ENCODE measurements around the gene SOX9. TPM values are rescaled to one million over a fixed set of nuclear protein-coding genes. Genes with fewer than 3 reads are reported as not detected.
"Not testable (repeated sequence)": the region's sequence is repeated elsewhere in the genome, so short reads cannot be mapped to it uniquely, and the experiment has no call there.

Gene SOX9
- total RNA-seq, 1 experiment from 2014 or later, result 15.8 TPM

DNA sequence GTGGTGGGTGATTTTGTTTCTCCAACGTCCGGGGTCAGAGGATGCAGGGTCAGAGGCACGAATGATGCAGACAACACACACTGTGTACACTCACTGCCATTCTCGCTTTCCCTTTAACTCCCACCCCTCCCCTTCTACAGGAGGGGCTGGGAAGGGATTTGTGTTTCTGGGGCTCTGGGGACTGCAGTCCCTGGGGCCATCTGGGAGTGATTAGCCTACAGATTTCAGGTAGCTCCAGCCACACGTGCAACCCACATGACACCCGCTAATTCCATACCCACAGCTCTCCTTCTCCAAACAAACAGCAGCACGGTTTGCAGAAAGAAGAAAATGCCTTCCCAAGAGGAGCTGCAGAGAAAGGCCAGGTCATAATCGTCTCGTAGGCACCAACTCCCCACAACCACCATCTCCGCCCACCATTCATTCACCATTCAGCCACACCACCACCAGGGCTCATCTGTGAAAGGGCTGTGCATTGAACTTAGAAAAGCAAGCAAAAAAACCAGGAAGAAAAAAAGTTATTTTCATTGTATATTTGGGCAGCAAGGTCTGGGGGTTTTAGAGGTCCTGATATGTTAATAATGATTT lies 9.4 kb upstream of the SOX9 start:
- no peak for DNase-seq (ENCODE audit: low spot score)

DNA sequence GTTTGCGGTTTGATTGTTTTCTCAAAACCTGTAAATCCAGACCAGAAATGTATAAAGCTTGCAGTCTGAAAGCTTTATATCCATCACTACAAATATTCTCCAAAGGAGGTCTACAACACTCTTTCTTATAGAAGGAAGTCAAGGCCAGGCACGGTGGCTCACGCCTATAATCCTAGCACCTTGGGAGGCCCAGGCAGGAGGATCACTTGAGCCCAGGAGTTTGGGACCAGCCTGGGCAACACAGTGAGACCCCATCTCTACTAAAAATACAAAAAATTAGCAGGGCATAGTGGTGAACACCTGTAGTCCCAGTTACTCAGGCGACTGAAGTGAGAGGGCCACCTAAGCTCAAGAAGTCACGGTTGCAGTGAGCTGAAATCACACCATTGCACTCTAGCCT lies 8.9 kb upstream of the SOX9 start:
- not testable (repeated sequence) for DNase-seq (ENCODE audit: low spot score)

DNA sequence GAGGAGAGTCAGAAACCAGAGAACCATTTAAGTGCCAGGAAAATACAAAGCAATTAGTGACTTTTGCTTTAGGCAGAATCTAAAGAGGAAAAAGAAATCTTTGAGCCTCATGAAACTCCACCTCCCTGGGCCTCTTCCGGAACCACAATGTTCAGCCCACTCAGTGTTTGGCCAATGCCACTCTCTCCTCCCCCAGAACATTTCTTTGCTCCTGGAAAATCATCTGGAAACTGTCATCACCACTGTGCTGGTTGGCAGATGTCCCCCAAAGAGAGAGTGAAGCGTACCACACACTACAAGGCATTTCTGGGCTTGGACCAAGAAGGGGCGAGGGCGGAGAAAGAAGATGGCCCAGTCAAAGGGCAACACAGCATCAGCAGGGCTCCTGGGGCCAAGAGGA lies 7.1 kb upstream of the SOX9 start:
- DNase-seq (ENCODE audit: low spot score), result no peak

DNA sequence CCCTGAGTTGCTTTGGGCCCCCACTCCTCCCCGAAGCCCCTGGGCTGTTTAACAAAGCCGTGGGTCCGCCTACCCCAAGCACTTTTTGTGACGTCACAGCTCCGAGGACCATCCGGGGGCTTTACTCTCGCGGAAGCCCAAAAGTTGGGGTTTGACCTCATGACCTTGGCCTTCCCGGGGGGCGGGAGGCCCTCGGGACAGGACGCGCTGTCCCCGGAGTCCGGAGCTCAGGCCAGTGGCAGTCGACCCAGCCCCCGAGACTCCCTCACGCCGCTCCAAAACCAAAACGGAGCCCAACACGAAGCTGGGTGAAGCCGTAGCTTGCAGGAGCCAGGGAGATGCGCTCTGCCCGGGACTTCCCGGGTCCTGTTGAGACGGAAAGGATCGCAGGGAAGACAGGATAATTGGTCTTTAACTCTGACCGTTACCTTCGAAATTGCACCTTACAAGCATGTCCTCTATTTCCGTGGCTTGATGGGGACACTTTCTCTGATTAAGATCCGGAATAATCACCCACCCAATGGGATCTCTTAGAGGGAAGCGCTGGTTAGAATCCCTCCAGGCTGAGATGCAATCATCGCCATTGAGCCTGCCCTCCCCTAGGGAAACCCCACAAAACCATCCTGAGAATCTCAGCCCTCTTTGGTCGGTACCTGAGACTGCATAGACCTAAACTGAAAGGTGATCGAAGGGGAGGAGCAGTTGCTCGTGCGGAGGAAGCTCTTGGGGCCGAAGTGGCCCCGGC lies 4.9 kb upstream of the SOX9 start:
- no peak for DNase-seq (ENCODE audit: low spot score)

DNA sequence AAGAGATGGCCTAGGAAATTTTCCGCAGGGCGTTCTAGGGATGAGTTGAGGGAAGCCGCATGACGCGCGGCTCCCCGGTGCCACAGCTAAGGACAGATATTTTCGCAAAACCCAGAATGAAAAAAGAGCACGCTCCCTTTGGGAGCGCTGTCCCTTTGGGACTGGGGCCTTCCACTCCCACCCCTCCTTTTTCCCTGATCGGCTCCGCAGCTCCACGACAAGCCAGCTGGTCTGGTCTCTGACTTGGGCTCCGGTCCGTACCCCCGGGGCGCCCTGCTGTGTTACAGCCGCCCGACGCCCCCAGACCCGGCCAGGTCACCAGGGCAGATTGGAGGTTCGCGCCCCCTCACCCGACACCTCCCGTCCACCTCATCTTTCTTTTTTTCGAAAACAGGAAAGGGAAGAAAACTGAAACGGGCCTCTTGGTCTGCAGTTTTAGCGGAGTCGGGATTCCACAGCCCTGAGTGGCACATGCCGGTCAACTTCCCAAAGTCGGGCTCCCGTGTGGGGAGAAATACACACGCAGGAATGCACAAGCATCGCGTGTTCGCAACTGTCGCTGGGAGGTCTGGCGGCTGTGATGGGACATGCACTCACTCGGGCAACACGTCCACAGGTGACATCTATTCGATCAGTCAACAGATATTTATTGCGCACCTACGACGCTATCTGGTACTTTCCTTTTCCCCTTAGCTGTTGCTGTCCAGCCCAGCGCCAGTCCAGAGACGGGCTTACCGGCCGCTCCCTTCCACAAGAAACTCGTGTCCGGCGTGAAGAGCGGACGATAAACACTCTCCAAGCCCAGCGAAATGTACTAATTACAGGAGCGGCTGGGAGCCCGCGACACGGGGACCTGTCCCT lies 3.9 kb upstream of the SOX9 start:
- DNase-seq (ENCODE audit: low spot score), result no peak

DNA sequence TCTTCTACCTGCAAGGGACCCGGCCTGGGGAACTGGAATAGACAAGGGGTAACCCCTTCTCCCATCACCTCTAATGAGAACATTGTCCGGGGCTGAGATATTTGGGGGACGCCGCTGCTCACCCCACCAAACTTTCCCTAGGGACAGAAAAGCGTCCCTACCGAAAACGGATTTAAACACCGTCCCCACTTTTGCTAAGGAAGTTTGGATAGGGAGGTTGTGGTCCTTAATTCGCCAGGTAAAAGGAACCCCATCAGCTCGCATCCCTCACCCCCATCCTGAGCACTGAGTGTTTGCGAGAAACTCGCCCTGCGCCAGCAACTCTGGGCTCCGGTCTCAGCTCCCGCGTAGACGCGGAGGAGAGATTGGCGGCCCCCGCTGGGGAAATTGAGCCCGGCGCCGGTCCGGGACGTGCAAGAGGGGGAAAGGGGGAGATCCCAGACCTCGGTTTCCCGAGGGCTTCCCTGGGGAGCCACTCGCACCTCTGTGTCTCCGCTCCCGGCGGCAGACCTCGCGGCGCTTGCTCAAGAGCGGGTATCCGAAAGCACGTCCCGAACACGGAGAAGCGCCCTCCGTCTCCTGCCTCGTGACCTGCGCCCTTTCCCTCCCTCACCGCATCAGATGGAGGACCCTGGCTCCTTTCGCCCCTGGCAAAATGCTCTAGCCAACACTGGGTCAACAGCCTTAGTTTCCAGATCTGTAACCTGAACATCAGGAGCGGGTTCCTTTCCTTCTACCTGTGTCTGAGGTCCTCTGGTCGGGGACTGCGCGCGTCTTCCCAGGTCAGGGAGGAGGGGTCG lies 3.1 kb upstream of the SOX9 start:
- DNase-seq (ENCODE audit: low spot score), result no peak

DNA sequence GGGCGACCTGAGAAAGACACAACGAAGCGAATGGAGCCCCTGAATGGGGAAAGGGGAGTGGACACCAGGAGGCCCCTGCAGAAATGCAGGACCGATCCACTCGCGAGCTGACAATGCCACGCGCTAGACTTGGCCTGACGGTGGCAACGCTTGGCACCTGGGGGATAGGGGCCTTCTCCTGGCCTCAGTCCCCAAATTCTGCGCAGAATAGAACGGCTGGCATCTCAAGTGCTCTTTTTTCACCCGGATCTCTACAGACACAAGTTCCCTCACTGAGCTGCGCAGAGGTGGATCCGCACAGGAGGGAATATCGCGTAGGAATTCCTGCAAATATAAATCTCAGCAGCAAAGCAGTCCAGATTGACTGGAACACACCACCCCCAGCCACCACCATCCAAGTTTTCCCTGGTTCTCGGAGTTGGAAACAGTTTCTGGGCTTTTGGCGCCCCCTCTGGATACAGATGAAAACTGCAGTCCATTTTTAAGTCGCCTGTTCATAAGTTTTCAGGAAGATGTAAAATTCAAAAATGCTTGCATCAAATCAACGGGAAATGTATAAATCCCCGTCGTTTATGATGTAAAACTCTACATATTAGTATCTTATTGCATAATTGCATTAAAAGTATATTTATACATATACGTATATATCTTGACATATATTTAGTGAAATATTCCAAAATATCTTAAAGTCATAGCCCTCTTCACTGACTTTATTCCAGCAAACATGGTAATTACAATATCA lies 2.3 kb upstream of the SOX9 start:
- peak; percentile 73 for DNase-seq (ENCODE audit: low spot score)

DNA sequence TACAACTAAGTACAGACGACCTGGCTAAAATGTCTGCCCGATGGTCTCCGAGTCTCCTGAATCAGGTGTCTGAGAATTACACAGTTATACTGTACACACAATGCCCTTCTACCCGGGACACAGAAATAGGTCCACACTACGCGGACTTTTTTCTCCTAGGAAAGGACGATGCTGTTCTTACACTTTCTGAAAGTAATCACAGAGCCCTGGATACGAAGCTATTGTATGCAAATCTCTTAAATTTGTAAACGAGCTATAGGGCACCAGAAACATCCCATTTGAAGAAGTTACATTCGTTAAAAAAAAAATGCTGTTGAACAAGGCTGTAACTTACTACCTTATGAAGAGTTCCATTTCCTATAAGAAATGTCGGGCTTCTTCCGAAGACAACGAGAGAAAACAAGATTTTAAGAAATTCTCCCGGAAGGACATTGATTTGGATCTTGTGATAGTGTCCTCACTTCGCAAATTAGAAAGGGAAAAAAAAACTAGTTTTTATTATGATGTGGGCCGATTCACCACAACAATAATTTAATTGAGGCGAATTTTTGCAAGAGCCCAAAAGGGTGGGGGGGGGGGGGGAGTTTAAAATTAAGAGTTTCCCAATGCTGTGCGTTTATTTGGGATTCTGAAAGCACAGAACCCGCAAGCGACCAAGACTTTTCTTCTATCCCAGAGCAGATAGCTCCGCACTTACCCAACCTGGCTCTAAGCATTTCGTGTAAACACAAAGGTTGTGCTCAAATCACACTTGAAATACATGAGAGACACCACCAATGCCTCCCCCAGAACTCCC lies 1.5 kb upstream of the SOX9 start:
- no peak for DNase-seq (ENCODE audit: low spot score)

DNA sequence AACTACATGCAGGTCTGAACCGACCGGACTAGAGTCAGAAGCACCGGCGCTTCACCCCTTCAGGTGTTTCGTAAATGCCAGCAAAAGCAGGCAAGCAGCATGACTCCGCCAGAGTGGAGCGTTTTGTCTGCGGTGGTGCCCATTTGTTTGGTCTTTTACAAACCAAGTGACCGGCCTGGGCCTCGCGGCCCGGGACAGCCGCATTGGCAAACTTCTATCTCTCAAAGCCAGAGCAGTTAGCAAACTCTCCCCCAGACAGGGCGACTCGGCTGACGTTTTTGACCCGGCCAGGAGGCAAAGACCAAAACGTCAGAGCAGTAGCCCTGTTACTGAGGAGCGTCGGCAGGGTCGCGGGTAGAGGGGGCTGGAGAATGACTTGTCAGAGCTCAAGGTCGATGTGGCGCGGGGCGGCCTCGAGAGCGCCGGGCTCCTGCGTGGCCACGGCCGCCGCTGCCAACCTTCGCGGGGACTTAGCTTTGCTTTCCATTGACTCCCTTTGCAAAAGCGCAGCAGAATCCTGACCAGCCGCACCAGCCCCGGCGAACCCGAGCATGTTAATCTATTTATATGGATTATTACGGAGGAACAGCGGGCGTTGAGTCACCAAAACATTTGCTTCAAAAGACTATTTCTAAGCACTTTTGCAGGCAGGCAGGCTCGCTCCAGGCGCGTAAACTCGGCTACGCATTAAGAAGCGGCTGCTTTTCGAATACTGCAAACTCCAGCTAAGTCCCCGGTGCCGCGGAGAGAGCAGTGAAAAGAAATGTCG lies 763 bp upstream of the SOX9 start:
- no peak for DNase-seq (ENCODE audit: low spot score)

DNA sequence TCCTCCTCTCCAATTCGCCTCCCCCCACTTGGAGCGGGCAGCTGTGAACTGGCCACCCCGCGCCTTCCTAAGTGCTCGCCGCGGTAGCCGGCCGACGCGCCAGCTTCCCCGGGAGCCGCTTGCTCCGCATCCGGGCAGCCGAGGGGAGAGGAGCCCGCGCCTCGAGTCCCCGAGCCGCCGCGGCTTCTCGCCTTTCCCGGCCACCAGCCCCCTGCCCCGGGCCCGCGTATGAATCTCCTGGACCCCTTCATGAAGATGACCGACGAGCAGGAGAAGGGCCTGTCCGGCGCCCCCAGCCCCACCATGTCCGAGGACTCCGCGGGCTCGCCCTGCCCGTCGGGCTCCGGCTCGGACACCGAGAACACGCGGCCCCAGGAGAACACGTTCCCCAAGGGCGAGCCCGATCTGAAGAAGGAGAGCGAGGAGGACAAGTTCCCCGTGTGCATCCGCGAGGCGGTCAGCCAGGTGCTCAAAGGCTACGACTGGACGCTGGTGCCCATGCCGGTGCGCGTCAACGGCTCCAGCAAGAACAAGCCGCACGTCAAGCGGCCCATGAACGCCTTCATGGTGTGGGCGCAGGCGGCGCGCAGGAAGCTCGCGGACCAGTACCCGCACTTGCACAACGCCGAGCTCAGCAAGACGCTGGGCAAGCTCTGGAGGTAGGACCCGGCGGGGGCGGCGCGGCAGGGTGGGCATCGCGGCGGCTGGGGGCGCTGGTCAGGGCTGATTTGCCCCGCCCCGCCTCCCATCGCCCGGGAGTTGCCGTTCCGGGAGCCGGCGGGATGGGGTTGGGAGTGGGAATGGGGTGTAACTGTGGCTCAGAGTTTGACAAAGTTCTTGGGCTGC lies 567 bp downstream of the SOX9 start:
- DNase-seq (ENCODE audit: low spot score), result peak; percentile 46

DNA sequence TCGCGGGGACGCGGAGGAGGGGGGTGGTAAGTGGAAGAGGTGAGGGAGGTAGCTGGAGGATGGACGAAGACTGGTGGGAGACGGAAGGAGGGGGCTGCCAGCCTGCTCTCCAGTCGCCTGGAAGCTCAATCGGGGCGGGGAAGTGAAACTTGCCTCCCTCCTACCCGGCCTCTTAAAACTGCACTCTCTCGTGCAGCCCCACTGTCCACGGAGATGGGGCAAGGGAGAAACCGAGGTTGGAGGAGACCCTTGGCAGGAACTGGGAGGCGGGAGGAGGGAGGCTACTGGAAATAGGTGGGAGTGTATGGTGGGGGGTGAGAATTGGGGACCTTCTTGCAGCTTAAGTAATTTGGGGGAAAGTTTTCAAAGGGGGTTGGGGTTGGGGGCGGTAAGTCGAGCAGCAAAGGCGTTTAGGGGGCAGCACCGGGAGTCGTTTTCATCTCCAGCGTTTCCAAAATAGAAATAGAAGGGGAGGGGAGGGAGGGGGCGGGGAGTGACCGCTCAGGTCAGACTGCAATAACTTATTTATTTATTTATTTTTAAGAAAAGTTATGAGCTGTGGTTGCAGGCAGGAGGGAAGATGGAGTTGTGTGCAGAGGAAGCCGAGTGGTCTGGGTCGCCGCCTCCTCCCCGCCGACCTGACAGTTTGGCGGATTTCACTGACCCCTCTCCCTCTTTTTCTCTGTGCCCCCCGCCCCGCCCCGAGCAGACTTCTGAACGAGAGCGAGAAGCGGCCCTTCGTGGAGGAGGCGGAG lies 1.4 kb downstream of the SOX9 start:
- DNase-seq (ENCODE audit: low spot score), result peak; percentile 50

DNA sequence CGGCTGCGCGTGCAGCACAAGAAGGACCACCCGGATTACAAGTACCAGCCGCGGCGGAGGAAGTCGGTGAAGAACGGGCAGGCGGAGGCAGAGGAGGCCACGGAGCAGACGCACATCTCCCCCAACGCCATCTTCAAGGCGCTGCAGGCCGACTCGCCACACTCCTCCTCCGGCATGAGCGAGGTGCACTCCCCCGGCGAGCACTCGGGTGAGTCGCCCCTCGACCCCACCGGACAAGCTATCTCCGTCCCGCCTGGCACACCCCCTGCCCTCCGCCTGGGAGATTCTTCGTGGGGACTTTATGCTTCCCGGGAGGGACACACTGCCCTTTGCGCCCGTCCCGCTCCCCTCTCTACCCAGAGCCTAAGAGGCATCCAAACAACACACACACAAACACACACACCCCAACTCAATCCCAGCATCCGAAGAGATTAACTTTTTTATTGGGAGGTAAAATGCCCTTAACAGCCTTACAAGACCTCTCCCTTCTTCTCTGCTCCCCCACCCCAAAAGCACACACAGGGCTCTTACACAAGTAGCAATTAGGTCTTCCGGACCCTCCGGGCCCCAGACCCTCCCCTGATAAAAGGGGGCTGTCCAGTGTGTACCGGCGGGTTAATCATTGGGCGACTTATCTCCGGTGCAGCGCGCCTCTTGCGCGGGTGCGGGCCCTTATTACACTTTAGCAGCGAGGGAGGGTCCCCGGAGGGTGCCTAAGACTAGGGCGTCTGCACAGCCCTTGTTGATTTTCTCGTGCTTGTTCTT lies 2.1 kb downstream of the SOX9 start:
- DNase-seq (ENCODE audit: low spot score), result peak; percentile 74

DNA sequence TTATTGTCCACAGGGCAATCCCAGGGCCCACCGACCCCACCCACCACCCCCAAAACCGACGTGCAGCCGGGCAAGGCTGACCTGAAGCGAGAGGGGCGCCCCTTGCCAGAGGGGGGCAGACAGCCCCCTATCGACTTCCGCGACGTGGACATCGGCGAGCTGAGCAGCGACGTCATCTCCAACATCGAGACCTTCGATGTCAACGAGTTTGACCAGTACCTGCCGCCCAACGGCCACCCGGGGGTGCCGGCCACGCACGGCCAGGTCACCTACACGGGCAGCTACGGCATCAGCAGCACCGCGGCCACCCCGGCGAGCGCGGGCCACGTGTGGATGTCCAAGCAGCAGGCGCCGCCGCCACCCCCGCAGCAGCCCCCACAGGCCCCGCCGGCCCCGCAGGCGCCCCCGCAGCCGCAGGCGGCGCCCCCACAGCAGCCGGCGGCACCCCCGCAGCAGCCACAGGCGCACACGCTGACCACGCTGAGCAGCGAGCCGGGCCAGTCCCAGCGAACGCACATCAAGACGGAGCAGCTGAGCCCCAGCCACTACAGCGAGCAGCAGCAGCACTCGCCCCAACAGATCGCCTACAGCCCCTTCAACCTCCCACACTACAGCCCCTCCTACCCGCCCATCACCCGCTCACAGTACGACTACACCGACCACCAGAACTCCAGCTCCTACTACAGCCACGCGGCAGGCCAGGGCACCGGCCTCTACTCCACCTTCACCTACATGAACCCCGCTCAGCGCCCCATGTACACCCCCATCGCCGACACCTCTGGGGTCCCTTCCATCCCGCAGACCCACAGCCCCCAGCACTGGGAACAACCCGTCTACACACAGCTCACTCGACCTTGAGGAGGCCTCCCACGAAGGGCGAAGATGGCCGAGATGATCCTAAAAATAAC lies 3.0 kb downstream of the SOX9 start:
- no peak for DNase-seq (ENCODE audit: low spot score)

DNA sequence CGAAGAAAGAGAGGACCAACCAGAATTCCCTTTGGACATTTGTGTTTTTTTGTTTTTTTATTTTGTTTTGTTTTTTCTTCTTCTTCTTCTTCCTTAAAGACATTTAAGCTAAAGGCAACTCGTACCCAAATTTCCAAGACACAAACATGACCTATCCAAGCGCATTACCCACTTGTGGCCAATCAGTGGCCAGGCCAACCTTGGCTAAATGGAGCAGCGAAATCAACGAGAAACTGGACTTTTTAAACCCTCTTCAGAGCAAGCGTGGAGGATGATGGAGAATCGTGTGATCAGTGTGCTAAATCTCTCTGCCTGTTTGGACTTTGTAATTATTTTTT lies 3.6 kb downstream of the SOX9 start:
- DNase-seq (ENCODE audit: low spot score), result no peak

DNA sequence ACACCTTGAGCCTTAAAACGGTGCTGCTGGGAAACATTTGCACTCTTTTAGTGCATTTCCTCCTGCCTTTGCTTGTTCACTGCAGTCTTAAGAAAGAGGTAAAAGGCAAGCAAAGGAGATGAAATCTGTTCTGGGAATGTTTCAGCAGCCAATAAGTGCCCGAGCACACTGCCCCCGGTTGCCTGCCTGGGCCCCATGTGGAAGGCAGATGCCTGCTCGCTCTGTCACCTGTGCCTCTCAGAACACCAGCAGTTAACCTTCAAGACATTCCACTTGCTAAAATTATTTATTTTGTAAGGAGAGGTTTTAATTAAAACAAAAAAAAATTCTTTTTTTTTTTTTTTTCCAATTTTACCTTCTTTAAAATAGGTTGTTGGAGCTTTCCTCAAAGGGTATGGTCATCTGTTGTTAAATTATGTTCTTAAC lies 4.4 kb downstream of the SOX9 start:
- no peak for DNase-seq (ENCODE audit: low spot score)

DNA sequence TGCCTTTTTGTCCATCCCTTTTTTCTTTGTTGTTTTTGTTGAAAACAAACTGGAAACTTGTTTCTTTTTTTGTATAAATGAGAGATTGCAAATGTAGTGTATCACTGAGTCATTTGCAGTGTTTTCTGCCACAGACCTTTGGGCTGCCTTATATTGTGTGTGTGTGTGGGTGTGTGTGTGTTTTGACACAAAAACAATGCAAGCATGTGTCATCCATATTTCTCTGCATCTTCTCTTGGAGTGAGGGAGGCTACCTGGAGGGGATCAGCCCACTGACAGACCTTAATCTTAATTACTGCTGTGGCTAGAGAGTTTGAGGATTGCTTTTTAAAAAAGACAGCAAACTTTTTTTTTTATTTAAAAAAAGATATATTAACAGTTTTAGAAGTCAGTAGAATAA lies 4.9 kb downstream of the SOX9 start:
- no peak for DNase-seq (ENCODE audit: low spot score)

Data from H4 (cell line).